Measurements from ENCODE around the gene AATF. TPM values are rescaled to one million over a fixed set of nuclear protein-coding genes. Genes with fewer than 3 reads are reported as not detected.

AATF gene
- total RNA-seq, 1 experiment from 2014 or later = 45.1 TPM

DNA sequence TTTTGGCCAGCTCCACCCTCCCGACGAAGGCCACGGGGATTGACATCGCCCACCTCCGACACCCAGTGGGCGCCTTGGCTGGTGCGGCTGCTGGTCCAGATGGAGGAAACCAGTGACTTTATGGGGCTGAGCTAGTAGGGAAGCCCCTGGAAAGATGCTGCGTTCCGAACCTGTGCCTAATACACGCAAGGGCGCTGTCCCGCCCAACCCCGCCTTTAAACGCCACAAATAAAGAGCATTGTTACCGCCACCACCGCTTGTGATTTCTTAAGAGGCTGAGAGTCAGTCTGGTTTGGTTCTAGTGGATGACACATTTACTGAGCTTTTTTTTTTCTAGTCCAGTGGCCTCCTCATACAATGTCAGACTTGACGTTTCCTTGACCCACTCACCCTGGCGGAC is 107.9 kb downstream of the AATF start:
- no peaks in the 10 kb centered on the region for H3K79me2 ChIP-seq (ENCODE audit: low read length)
- no peak overlapping the region for H3K9ac ChIP-seq (ENCODE audit: low read length)
- no peak overlapping the region for H3K27ac ChIP-seq (ENCODE audit: low read length)
- no peaks in the 10 kb centered on the region for H3K36me3 ChIP-seq (ENCODE audit: insufficient read depth, low read length)
- no peaks in the 10 kb centered on the region for H3K4me1 ChIP-seq (ENCODE audit: low read length)
- peaks cover 5% of the 10 kb centered on the region; the same call in 1 of the 2 replicates for H4K20me1 ChIP-seq (ENCODE audit: insufficient read depth, low read depth, low read length)
- no peaks in the 10 kb centered on the region for H3K9me3 ChIP-seq (ENCODE audit: low read length)
- no peaks in the 10 kb centered on the region for H3K9me2 ChIP-seq (replicated peaks; ENCODE audit: insufficient read depth, low read length)
- no peak for DNase-seq
- H3K4me3 ChIP-seq (ENCODE audit: low read length) = no peak overlapping the region
- no peaks in the 10 kb centered on the region for H3K27me3 ChIP-seq (ENCODE audit: low read length)
- no peak overlapping the region for H2AFZ ChIP-seq (ENCODE audit: low read length)
- H3K4me2 ChIP-seq (ENCODE audit: low read depth, low read length, poor library complexity, severe bottlenecking) = no peak overlapping the region

DNA sequence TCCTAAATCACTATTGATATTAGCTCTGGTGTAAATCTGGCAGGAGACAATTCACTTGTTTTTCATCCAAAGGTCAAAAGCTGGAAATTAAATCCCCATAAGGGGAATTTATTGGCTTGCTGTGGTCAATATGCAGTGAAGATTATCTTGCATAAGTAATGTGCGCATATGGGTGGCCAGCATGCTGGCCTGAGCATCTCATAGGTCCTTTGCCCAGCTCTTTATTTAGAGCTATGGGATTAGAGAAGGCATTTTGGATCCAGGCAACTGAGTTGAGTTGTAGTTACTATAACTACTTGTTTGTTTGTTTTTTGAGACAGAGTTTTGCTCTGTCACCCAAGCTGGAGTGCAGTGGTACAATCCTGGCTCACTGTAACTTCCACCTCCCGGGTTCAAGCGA is 110.7 kb downstream of the AATF start:
- no peak for DNase-seq
- no peak overlapping the region for H3K9ac ChIP-seq (ENCODE audit: low read length)
- H3K27me3 ChIP-seq (ENCODE audit: low read length) = no peaks in the 10 kb centered on the region
- H2AFZ ChIP-seq (ENCODE audit: low read length) = no peak overlapping the region
- no peaks in the 10 kb centered on the region for H3K9me3 ChIP-seq (ENCODE audit: low read length)
- no peak overlapping the region for H3K4me2 ChIP-seq (ENCODE audit: low read depth, low read length, poor library complexity, severe bottlenecking)
- H4K20me1 ChIP-seq (ENCODE audit: insufficient read depth, low read depth, low read length) = peaks cover 5% of the 10 kb centered on the region; the same call in 1 of the 2 replicates
- H3K9me2 ChIP-seq (replicated peaks; ENCODE audit: insufficient read depth, low read length) = no peaks in the 10 kb centered on the region
- no peaks in the 10 kb centered on the region for H3K79me2 ChIP-seq (ENCODE audit: low read length)
- H3K36me3 ChIP-seq (ENCODE audit: insufficient read depth, low read length) = no peaks in the 10 kb centered on the region
- H3K4me1 ChIP-seq (ENCODE audit: low read length) = no peaks in the 10 kb centered on the region
- no peak overlapping the region for H3K4me3 ChIP-seq (ENCODE audit: low read length)
- no peak overlapping the region for H3K27ac ChIP-seq (ENCODE audit: low read length)

DNA sequence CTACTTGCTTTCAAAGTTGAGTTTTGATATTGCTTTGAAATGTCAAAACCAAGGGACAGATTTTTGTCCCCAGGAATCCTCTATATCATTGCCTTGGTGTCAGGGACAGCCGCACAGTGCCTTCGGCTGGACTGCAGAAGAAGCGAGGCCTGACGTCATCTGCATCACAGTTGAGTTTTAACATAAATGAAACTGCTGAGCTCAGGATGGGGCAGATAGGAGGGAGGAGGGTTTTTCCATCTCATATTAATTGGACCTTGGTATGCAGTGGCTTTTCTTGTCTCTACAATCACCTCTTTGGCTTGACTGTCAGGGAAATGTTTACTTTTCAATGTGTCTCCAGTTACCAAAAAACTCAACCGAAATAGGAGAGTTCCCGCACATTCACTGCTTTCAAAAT is 111.3 kb downstream of the AATF start:
- no peaks in the 10 kb centered on the region for H3K27me3 ChIP-seq (ENCODE audit: low read length)
- no peak overlapping the region for H3K27ac ChIP-seq (ENCODE audit: low read length)
- no peaks in the 10 kb centered on the region; the same call in 1 of the 2 replicates for H4K20me1 ChIP-seq (ENCODE audit: insufficient read depth, low read depth, low read length)
- H3K9me3 ChIP-seq (ENCODE audit: low read length) = no peaks in the 10 kb centered on the region
- no peaks in the 10 kb centered on the region for H3K36me3 ChIP-seq (ENCODE audit: insufficient read depth, low read length)
- H3K9ac ChIP-seq (ENCODE audit: low read length) = no peak overlapping the region
- H3K4me2 ChIP-seq (ENCODE audit: low read depth, low read length, poor library complexity, severe bottlenecking) = no peak overlapping the region
- no peaks in the 10 kb centered on the region for H3K4me1 ChIP-seq (ENCODE audit: low read length)
- DNase-seq = no peak
- no peak overlapping the region for H3K4me3 ChIP-seq (ENCODE audit: low read length)
- no peaks in the 10 kb centered on the region for H3K9me2 ChIP-seq (replicated peaks; ENCODE audit: insufficient read depth, low read length)
- no peak overlapping the region for H2AFZ ChIP-seq (ENCODE audit: low read length)
- no peaks in the 10 kb centered on the region for H3K79me2 ChIP-seq (ENCODE audit: low read length)

DNA sequence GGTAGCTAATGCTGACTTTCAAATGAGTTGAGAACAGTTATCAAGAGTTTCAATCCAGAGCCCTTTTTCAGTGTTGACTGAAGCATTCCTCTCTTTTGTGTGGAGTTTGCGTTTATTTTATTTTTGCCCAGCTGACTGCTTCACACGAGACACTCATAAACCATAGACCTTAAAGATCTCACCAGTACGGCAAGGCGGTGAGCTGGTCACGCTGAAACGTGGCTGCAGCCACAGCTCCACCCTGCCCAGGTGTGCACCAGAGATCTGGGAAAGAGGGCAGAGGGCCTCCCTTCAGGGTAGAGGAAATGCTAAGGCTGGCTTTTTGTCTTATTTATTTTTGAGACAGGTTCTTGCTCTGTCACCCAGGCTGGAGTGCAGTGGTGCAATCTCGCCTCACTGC is 112.2 kb downstream of the AATF start:
- no peak overlapping the region for H3K4me2 ChIP-seq (ENCODE audit: low read depth, low read length, poor library complexity, severe bottlenecking)
- no peak overlapping the region for H3K4me3 ChIP-seq (ENCODE audit: low read length)
- H4K20me1 ChIP-seq (ENCODE audit: insufficient read depth, low read depth, low read length) = no peaks in the 10 kb centered on the region; the same call in 1 of the 2 replicates
- no peak for DNase-seq
- no peaks in the 10 kb centered on the region for H3K4me1 ChIP-seq (ENCODE audit: low read length)
- no peak overlapping the region for H3K27ac ChIP-seq (ENCODE audit: low read length)
- H3K79me2 ChIP-seq (ENCODE audit: low read length) = no peaks in the 10 kb centered on the region
- H2AFZ ChIP-seq (ENCODE audit: low read length) = no peak overlapping the region
- H3K27me3 ChIP-seq (ENCODE audit: low read length) = no peaks in the 10 kb centered on the region
- H3K9me3 ChIP-seq (ENCODE audit: low read length) = no peaks in the 10 kb centered on the region
- H3K9me2 ChIP-seq (replicated peaks; ENCODE audit: insufficient read depth, low read length) = no peaks in the 10 kb centered on the region
- H3K9ac ChIP-seq (ENCODE audit: low read length) = no peak overlapping the region
- no peaks in the 10 kb centered on the region for H3K36me3 ChIP-seq (ENCODE audit: insufficient read depth, low read length)

DNA sequence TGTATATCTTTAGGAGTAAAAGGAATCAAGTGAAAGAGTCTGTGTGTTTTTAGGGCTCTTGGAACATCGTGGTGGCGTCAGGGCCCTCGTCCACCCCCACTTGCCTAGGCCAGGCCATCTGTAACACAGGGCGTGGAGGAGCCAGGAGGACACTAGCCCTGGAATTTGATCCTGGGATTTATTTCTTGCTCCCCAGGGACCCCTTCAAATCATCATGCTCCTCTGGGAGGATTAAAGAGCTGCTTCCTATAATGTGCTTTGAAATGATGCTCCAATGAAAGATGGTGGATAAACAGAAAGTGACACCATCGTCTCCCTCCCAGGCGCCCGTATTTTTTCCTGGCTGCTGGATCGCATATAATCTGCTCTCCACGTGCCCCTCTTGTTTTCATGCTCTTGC is 113.3 kb downstream of the AATF start:
- no peaks in the 10 kb centered on the region; the same call in 1 of the 2 replicates for H4K20me1 ChIP-seq (ENCODE audit: insufficient read depth, low read depth, low read length)
- no peaks in the 10 kb centered on the region for H3K9me3 ChIP-seq (ENCODE audit: low read length)
- no peak overlapping the region for H3K27ac ChIP-seq (ENCODE audit: low read length)

DNA sequence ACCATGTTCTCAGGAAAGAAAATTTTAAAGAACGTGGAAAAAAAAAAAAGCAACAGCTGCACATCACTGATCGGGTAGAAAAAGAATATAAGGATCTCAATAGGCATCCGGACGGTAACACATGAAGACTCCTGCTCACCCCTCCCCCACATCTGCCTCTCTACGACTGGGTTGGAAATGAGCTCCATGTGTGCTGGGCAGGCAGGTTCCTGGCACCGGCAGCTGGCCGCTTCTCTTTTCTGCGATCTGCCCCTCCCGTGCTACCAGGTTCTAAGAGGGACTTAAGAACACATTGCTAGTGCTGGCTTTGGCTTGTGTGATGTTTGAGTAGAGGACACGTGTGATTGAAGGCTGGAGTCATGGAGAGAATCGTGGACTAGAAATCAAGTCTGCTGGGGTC is 115.5 kb downstream of the AATF start:
- no peak overlapping the region for H3K9ac ChIP-seq (ENCODE audit: low read length)
- H3K27me3 ChIP-seq (ENCODE audit: low read length) = no peaks in the 10 kb centered on the region
- H3K4me3 ChIP-seq (ENCODE audit: low read length) = no peak overlapping the region
- H3K27ac ChIP-seq (ENCODE audit: low read length) = no peak overlapping the region
- H3K9me2 ChIP-seq (replicated peaks; ENCODE audit: insufficient read depth, low read length) = no peaks in the 10 kb centered on the region
- H3K79me2 ChIP-seq (ENCODE audit: low read length) = no peaks in the 10 kb centered on the region
- no peak overlapping the region for H3K4me2 ChIP-seq (ENCODE audit: low read depth, low read length, poor library complexity, severe bottlenecking)
- H2AFZ ChIP-seq (ENCODE audit: low read length) = no peak overlapping the region
- H3K4me1 ChIP-seq (ENCODE audit: low read length) = no peaks in the 10 kb centered on the region
- no peaks in the 10 kb centered on the region; the same call in 1 of the 2 replicates for H4K20me1 ChIP-seq (ENCODE audit: insufficient read depth, low read depth, low read length)
- no peak for DNase-seq
- no peaks in the 10 kb centered on the region for H3K36me3 ChIP-seq (ENCODE audit: insufficient read depth, low read length)
- H3K9me3 ChIP-seq (ENCODE audit: low read length) = no peaks in the 10 kb centered on the region

More for the DNA sequence above, 113.3 kb downstream of the AATF start:
- Histone ChIP-seq H3K4me1 (ENCODE audit: low read length) (no peaks in the 10 kb centered on the region), H3K9me2 (replicated peaks; ENCODE audit: insufficient read depth, low read length) (no peaks in the 10 kb centered on the region), H3K36me3 (ENCODE audit: insufficient read depth, low read length) (no peaks in the 10 kb centered on the region), H3K79me2 (ENCODE audit: low read length) (no peaks in the 10 kb centered on the region), H3K4me2 (ENCODE audit: low read depth, low read length, poor library complexity, severe bottlenecking) (no peak overlapping the region), H2AFZ (ENCODE audit: low read length) (no peak overlapping the region), H3K27me3 (ENCODE audit: low read length) (no peaks in the 10 kb centered on the region), H3K9ac (ENCODE audit: low read length) (no peak overlapping the region), H3K4me3 (ENCODE audit: low read length) (no peak overlapping the region)
- no peak for DNase-seq

DNA sequence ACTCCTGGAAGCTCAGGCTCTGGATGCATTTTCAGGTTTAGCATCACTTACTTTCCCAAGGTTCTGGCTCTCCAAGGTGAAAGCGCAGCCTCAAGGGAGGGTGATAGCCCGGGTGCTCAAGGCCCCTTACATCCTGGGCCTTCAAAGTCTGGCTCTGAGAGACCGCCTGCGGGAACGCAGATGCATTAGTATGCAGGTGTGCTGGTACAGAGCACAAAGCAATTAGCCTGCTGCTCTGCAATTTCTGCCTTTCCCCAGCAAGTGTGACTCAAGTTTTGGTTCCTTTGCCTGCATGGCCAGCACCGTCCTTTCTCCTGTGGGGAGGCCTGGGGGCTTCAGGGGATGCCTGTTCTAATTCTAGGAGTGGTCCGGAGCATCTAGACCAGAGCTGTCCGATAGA is 116.2 kb downstream of the AATF start:
- H3K9me2 ChIP-seq (replicated peaks; ENCODE audit: insufficient read depth, low read length) = no peaks in the 10 kb centered on the region
- H3K4me1 ChIP-seq (ENCODE audit: low read length) = no peaks in the 10 kb centered on the region
- no peaks in the 10 kb centered on the region for H3K79me2 ChIP-seq (ENCODE audit: low read length)
- H3K4me3 ChIP-seq (ENCODE audit: low read length) = no peak overlapping the region
- no peak overlapping the region for H2AFZ ChIP-seq (ENCODE audit: low read length)
- H3K4me2 ChIP-seq (ENCODE audit: low read depth, low read length, poor library complexity, severe bottlenecking) = no peak overlapping the region
- no peaks in the 10 kb centered on the region for H3K36me3 ChIP-seq (ENCODE audit: insufficient read depth, low read length)
- H3K9me3 ChIP-seq (ENCODE audit: low read length) = no peaks in the 10 kb centered on the region
- no peak overlapping the region for H3K9ac ChIP-seq (ENCODE audit: low read length)
- no peak for DNase-seq
- H3K27ac ChIP-seq (ENCODE audit: low read length) = no peak overlapping the region
- no peaks in the 10 kb centered on the region; the same call in 1 of the 2 replicates for H4K20me1 ChIP-seq (ENCODE audit: insufficient read depth, low read depth, low read length)
- H3K27me3 ChIP-seq (ENCODE audit: low read length) = no peaks in the 10 kb centered on the region

DNA sequence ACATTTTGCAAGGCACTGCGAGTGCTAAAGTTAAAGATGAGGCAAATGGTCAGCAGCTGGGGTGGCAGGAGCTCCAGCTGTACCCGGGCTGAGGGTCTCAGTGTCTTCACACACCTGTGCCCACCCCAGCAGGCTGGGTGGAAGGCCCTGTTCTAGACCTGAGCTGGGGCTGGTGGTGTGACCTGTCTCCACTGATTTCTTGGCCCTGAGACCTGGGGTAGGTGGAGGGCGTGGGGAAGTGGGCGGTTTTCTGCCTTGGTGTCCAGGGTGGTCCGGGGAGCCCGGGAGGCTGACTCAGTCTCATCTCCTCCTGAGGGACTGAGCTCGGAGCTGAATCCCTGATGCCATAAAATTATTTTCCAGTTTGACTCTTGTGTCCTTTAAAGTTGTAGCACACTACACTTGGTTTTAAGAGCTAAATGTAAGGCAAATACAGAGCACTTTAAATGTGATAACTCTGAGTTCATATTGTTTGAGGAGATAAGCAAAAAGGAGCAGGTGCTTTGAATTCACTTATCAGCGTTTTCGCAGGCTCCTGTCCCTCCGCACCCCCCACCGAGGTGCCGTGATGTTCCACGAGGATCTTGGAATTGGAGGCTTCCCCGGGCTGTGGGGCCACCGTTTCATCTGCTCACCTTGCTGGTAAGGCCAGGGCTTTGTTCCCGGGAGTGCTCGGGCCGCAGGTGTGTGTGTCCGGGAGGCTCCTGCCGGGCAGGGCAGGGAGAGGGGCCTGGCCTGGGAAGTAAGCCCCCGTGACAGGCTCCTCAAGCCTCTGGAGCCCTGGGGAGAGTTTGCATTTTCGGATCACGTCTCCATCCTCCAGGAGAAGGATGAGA is 117.0 kb downstream of the AATF start:
- Histone ChIP-seq H3K9me3 (ENCODE audit: low read length) (no peaks in the 10 kb centered on the region), H3K27ac (ENCODE audit: low read length) (no peak overlapping the region), H3K36me3 (ENCODE audit: insufficient read depth, low read length) (no peaks in the 10 kb centered on the region), H3K9me2 (replicated peaks; ENCODE audit: insufficient read depth, low read length) (no peaks in the 10 kb centered on the region), H4K20me1 (ENCODE audit: insufficient read depth, low read depth, low read length) (no peaks in the 10 kb centered on the region; the same call in 1 of the 2 replicates), H3K9ac (ENCODE audit: low read length) (no peak overlapping the region), H3K4me3 (ENCODE audit: low read length) (no peak overlapping the region), H2AFZ (ENCODE audit: low read length) (no peak overlapping the region), H3K4me1 (ENCODE audit: low read length) (no peaks in the 10 kb centered on the region), H3K4me2 (ENCODE audit: low read depth, low read length, poor library complexity, severe bottlenecking) (no peak overlapping the region), H3K79me2 (ENCODE audit: low read length) (no peaks in the 10 kb centered on the region), H3K27me3 (ENCODE audit: low read length) (no peaks in the 10 kb centered on the region)
- DNase-seq = no peak

Data from Karpas-422 (cell line).